Measurements from ENCODE around the gene KLHL26.

The KLHL26 gene

GRCh38 chr19:18649371-18650020 lies 12.7 kb downstream of the KLHL26 start:
- DNase-seq, result no peak

- DNase-seq, result no peak
Observed at GRCh38 chr19:18650021-18650390, 13.2 kb downstream of the KLHL26 start.

GRCh38 chr19:18650468-18651041 lies 13.7 kb downstream of the KLHL26 start:
- DNase-seq, result no peak

DNA sequence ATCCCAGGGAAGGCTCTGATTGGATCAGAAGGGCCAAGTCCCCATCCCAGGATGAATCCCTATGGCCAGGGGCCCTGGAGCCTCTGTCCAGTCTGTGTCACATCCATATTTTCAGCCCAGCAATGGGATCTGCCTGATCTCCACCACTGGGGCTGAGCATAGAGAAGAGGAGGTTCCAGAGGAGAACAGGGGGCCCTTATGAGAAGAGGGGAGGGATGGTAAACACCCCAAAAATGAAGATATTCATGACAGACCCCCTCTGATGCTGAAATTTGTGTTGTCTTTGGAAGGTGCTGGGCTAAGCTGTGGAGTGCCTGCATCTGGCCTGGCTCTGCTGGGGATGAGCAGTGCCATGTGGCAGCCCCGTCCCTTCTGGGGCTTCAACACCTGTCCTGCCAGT lies 14.5 kb downstream of the KLHL26 start:
- DNase-seq, result no peak

DNA sequence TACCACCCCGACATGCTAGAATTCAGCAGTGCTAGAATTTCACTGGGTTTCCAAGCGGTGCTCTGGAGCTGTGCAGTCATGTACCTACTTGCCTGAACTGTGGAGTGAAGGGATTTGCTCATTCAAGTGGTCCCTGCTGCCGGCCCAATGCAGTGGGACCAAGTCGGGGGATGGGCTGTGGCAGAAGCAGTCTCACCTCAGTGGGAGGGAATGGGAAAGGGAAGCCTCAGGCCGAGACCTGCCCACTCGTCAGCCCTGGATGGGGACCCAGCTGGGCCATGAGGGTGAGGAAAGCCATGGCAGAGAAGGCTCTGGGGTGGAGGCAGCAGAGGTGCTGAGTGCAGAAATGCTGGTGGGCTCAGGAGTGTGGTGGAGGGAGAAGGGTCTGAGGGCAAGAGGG lies 14.9 kb downstream of the KLHL26 start:
- DNase-seq, result no peak

GRCh38 chr19:18653853-18654252 lies 17.0 kb downstream of the KLHL26 start:
- no peak for DNase-seq

DNA sequence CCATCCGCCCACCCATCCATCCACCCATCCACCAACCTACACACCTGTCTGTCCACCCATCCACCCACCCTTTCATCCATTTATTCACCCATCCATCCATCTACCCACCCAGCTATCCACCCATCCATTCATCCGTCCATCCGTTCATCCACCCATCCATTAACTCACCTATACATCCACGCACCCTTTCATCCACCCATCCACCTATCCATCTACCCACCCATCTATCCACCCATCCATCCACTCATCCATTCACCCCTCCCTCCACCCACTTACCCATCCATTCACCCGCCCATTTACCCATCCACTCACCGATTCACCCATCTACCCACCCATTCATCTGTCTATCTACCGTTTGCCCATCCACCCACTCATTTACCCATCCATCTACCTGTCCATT lies 17.6 kb downstream of the KLHL26 start:
- DNase-seq, result no peak

DNA sequence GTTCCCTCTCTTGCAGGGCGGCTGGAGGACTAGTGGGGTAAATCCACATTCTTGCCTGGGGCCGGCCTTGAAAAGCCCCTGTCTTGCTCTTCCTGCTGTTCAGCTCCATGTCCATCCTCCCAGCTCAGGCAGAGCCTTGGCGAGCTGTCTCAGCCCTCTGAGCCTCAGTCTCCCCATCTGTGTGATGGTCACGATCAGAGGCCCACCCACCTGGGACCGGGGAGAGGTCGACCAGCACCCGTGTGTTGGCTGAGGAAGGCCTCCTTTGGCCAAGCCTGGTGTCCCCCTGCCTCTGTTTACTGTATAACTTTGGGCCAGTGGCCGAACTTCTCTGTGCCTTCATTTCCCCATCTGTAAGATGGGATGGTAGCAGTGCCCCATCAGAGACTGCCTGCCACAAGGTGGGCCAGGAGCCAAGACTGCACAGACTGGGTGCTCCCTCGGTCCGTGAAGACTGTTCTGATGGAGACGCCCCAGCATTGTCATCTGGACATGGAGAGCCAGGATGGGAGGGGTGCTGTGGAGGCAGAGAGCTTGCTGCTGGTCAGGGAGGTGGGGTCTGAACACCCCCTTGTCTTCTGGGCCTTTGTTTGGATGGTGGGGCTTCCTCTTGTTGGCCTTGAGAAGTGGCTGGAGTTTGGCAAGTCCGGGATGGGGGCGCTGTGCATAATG lies 18.5 kb downstream of the KLHL26 start:
- no peak for DNase-seq

- no peak for DNase-seq
Observed at GRCh38 chr19:18656337-18657086, 19.7 kb downstream of the KLHL26 start.

GRCh38 chr19:18657590-18658365 lies 20.9 kb downstream of the KLHL26 start:
- no peak for DNase-seq

- DNase-seq, result no peak
Observed at GRCh38 chr19:18658366-18658855, 21.6 kb downstream of the KLHL26 start.

- DNase-seq, result no peak
Observed at GRCh38 chr19:18659281-18660050, 22.6 kb downstream of the KLHL26 start.

- no peak for DNase-seq
Observed at GRCh38 chr19:18660051-18660910, 23.5 kb downstream of the KLHL26 start.

GRCh38 chr19:18660939-18661670 lies 24.3 kb downstream of the KLHL26 start:
- no peak for DNase-seq

DNA sequence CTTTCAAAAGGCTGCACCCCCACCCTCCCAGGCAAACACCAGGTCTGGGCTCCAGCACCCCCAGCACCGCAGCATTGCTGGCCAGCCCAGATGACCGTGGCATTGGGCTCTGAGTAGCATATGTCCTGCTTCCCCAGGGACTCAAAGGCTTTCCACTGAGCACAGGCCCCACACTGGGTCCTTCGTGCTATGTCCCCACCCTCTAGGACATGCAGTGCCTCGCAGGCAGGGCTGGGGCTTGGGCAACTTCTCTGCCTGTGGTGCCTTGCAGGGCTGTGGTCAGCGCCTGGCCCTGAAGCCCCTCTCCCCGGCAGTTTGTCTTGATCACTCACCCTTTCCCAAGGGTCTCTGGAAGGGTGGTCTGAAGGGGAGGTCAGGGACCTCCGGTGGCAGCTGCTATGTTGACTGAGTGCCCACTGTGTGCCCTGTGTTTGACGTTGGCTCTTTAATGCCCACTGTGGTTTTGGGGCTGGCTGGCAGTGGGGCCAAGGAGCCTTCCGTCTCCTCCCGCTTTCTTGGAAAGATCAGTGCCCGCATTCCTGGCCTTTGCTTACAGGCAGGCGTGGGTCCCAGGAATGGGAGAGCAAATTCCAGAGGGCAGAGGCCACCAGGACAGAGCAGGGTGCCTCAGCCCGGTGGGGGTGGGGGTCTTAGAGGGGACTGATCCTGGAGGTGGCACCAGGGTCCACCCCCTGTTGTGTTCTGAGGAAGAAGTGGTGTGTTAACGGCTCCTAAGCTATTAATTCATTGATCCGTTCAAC lies 26.3 kb downstream of the KLHL26 start:
- no peak for DNase-seq

DNA sequence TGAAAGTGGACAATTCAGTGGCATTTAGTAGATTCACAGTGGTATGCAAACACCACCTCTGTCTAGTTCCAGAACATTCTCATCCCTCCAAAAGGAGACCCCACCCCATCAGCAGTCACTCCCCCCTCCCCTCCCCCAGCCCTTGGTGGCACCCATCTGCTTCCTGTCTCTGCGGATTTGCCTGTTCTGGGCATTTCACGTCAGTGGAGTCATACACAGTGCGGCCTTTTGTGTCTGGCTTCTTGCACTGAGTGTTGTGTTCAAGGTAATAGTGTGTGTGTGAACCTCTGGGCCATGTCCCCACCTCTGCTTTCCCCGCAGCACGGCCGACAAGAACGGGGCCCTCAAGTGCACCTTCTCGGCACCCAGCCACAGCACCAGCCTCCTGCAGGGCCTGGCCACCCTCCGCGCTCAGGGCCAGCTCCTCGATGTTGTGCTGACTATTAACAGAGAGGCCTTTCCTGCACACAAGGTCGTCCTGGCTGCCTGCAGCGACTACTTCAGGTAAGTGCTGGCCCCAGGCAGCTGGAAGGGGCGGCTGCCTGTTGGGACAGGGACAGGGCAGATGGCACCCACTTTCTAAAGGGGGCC lies 27.2 kb downstream of the KLHL26 start:
- DNase-seq, result no peak

DNA sequence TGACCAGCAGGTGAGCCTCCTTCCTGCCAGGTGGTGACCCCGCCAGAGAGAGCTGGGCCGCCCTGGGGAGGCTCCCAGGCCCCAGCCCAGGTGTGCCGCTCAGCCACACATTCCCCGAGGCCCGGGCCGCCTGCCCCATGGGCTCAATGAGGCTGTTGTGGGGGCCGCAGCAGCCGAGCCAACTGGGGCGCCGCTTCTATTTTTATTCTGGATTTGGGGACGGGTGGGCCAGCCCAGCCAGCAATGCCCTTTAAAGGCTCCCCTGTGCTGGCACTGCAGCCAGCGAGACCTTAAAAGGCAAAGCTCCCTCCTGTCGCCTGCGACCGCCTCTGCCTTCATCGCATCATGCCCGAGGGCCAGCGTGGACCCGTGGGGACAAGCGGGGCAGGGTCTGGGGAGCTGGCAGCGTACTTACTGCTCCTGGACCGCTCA lies 29.0 kb downstream of the KLHL26 start:
- no peak for DNase-seq

- DNase-seq, result no peak
Observed at GRCh38 chr19:18666317-18666716, 29.5 kb downstream of the KLHL26 start.

GRCh38 chr19:18666784-18667183 lies 30.0 kb downstream of the KLHL26 start:
- no peak for DNase-seq

Measured in NCI-H1048 (cell line).